Measurements from ENCODE around the gene NHLRC4. TPM values are rescaled to one million over a fixed set of nuclear protein-coding genes. Genes with fewer than 3 reads are reported as not detected.

NHLRC4 gene
- total RNA-seq, 1 donor from 2014 or later = 1.4 TPM

- H3K4me1 Mint-ChIP-seq (ENCODE audit: low read depth) = no peaks in the 10 kb centered on the region
- no peak overlapping the region for H3K4me3 Mint-ChIP-seq (ENCODE audit: low read depth)
- peaks cover 14% of the 10 kb centered on the region for H3K27me3 Mint-ChIP-seq
- TF ChIP-seq CTCF (IDR thresholded peaks at IDR 0.05; ENCODE audit: unreplicated experiment) = no peak
- peaks cover 1% of the 10 kb centered on the region for H3K36me3 Mint-ChIP-seq (ENCODE audit: insufficient read depth)
- DNase-seq (ENCODE audit: low spot score, unreplicated experiment) = no peak
- H3K27ac Mint-ChIP-seq = no peak overlapping the region
- H3K9me3 Mint-ChIP-seq (ENCODE audit: low read depth) = no peaks in the 10 kb centered on the region
Measured at GRCh38 chr16:556474-557173, 10.2 kb upstream of the NHLRC4 start.

- Mint-ChIP-seq H3K27ac (no peak overlapping the region), H3K36me3 (ENCODE audit: insufficient read depth) (peaks cover 1% of the 10 kb centered on the region), H3K4me1 (ENCODE audit: low read depth) (no peaks in the 10 kb centered on the region), H3K4me3 (ENCODE audit: low read depth) (no peak overlapping the region), H3K27me3 (peaks cover 21% of the 10 kb centered on the region), H3K9me3 (ENCODE audit: low read depth) (no peaks in the 10 kb centered on the region)
- DNase-seq (ENCODE audit: low spot score, unreplicated experiment) = no peak
- TF ChIP-seq CTCF (IDR thresholded peaks at IDR 0.05; ENCODE audit: unreplicated experiment) = no peak
Measured at GRCh38 chr16:557463-558297, 9.1 kb upstream of the NHLRC4 start.

- H3K4me3 Mint-ChIP-seq (ENCODE audit: low read depth) = no peak overlapping the region
- no peaks in the 10 kb centered on the region for H3K9me3 Mint-ChIP-seq (ENCODE audit: low read depth)
- TF ChIP-seq CTCF (IDR thresholded peaks at IDR 0.05; ENCODE audit: unreplicated experiment) = no peak
- no peak for DNase-seq (ENCODE audit: low spot score, unreplicated experiment)
- peaks cover 24% of the 10 kb centered on the region for H3K27me3 Mint-ChIP-seq
- no peaks in the 10 kb centered on the region for H3K4me1 Mint-ChIP-seq (ENCODE audit: low read depth)
- peaks cover 1% of the 10 kb centered on the region for H3K36me3 Mint-ChIP-seq (ENCODE audit: insufficient read depth)
- H3K27ac Mint-ChIP-seq = no peak overlapping the region
Measured at GRCh38 chr16:558298-559020, 8.3 kb upstream of the NHLRC4 start.

- Mint-ChIP-seq H3K27ac (no peak overlapping the region), H3K27me3 (peaks cover 24% of the 10 kb centered on the region), H3K9me3 (ENCODE audit: low read depth) (no peaks in the 10 kb centered on the region), H3K36me3 (ENCODE audit: insufficient read depth) (peaks cover 1% of the 10 kb centered on the region), H3K4me1 (ENCODE audit: low read depth) (no peaks in the 10 kb centered on the region), H3K4me3 (ENCODE audit: low read depth) (no peak overlapping the region)
- DNase-seq (ENCODE audit: low spot score, unreplicated experiment) = no peak
- no peak for TF ChIP-seq CTCF (IDR thresholded peaks at IDR 0.05; ENCODE audit: unreplicated experiment)
Measured at GRCh38 chr16:559021-559380, 7.8 kb upstream of the NHLRC4 start.

Data from progenitor cell of endocrine pancreas (in vitro differentiated cells).